Measurements from ENCODE around the gene LCE4A.

DNA sequence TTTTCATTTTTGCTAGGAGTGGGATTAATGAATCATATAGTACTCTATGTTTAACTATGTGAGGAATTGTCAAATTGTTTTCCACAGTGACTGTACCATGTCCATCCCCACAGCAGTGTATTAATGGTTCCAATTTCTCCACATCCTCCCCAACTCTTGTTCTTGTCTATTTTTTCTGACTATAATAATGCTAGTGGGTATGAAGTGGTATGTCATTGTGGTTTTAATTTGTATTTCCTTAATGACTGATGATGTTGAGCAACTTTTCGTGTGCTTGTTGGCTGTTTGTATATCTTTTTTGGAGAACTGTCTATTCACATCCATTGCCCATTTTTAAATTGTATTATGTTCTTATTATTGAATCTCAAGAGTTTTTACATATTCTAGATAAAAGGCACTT is 39.9 kb downstream of the LCE4A start:
- no peak for TF ChIP-seq SNRNP70 (optimal IDR thresholded peaks at IDR 0.05; ENCODE audit: low read depth, low read length)
- TF ChIP-seq RFX5 (IDR thresholded peaks at IDR 0.05; ENCODE audit: low read depth, low read length): no peak
- no peak for TF ChIP-seq ZNF140 (CRISPR knock-in tag; IDR thresholded peaks at IDR 0.05)

Data from K562 (cell line).